ENCODE measurements around the gene SH2B3.
"Not testable (repeated sequence)": the region's sequence is repeated elsewhere in the genome, so short reads cannot be mapped to it uniquely, and the experiment has no call there.

SH2B3 gene

DNA sequence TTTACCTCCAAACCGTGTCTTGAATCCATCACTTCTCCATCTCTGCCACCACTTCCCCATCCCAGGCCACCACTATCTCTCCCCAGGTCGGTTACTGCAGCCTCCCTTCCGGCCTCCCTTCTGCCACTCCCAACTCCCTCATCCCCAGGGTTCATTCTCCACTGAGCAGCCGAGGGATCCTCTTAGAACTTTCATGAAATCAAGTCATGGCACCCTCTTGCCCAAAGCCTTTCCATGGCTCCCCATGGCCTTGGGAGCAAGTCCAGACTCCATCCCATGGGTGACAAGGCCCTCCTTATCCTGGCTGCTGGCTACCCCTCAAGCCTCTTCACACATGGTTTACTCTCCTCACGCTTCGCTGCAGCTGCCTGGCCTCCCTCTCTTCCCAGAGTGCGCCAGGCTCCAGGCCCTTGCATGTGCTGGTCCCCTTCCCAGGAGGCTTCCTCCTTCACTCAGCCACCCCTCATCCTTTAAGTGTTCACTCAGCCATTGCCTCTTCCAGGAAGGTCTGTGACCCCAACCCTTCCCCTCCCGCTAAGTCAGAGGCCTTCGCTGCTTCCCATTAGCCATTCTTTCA lies 17.9 kb upstream of the SH2B3 start:
- TF ChIP-seq, protein P1, sequence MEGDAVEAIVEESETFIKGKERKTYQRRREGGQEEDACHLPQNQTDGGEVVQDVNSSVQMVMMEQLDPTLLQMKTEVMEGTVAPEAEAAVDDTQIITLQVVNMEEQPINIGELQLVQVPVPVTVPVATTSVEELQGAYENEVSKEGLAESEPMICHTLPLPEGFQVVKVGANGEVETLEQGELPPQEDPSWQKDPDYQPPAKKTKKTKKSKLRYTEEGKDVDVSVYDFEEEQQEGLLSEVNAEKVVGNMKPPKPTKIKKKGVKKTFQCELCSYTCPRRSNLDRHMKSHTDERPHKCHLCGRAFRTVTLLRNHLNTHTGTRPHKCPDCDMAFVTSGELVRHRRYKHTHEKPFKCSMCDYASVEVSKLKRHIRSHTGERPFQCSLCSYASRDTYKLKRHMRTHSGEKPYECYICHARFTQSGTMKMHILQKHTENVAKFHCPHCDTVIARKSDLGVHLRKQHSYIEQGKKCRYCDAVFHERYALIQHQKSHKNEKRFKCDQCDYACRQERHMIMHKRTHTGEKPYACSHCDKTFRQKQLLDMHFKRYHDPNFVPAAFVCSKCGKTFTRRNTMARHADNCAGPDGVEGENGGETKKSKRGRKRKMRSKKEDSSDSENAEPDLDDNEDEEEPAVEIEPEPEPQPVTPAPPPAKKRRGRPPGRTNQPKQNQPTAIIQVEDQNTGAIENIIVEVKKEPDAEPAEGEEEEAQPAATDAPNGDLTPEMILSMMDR (IDR thresholded peaks at IDR 0.05; ENCODE audit: low read depth, low read length, missing control alignments): no peak
- no peak for DNase-seq (ENCODE audit: extremely low read depth, low read depth)
- H3K4me3 ChIP-seq (replicated peaks; ENCODE audit: low read depth, low read length): no peak overlapping the region

DNA sequence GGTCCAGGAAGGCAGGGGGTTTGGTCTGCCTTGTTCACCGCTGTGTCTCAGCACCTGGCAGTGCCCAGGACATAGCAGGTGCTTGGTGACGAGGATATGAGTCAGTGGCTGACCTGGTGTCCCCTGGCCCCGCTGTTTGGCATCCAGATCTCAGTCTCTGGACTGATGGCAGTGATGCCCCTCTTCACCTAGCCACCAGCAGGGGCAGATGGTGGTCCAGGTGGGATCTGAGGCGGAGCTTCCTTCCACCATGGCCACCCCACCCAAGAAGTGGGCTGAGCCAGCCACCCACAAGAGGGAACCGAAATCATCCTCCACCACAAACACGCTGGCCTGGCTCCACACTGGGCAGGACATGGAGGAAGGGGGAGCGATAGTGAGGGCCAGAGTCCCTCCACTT lies 16.1 kb upstream of the SH2B3 start:
- TF ChIP-seq, protein P1 (IDR thresholded peaks at IDR 0.05; ENCODE audit: low read depth, low read length, missing control alignments): no peak
- DNase-seq (ENCODE audit: extremely low read depth, low read depth): no peak

DNA sequence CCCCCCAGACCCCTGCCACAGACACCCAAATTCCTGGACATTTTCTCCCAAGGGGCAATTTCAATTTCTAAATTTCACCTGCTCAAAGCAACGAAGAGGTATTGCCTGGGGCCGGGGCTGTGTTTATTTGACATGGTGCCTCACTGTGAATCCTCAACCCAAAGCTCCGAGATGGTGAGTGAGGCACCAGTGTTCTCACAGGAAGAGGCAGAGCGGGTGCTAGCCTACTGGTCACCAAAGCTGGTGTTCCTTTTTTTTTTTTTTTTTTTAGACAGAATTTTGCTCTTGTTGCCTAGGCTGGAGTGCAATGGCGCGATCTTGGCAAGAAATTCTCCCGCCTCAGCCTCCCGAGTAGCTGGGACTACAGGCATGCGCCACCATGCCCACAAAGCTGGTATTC lies 14.8 kb upstream of the SH2B3 start:
- TF ChIP-seq, protein P1 (IDR thresholded peaks at IDR 0.05; ENCODE audit: low read depth, low read length, missing control alignments): no peak
- DNase-seq (ENCODE audit: extremely low read depth, low read depth): no peak
- no peak overlapping the region for H3K4me3 ChIP-seq (replicated peaks; ENCODE audit: low read depth, low read length)

More for the DNA sequence above, 16.1 kb upstream of the SH2B3 start:
- H3K4me3 ChIP-seq (replicated peaks; ENCODE audit: low read depth, low read length): no peak overlapping the region

DNA sequence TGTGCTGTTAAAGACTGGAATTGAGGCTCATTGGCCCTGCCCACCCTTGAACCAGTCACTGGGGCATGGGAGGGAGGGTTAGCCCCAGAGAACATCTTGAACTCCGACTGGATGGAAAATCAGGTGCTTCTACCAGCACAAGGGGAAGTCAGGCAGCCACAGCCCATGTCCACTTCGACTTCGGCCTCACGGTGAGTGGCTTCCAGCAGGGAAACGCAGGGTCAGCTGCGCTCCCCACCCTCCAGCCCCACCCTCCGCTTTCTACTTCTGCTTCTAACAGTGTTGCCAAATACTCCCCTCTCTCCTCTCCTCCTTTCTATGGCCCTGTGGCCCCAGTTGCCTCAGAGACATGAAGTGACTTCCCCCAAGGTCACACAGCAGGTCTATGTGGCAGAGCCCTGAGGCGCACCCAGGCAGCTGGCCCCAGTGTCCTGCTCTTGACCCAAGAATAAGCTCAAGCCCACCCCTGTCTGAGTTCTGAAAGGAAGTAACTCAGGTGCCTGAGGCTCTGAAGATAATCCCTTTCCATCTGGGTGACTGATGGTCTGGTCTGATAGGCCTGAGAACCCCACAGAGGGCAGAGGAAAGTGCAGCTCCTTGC lies 11.9 kb upstream of the SH2B3 start:
- H3K4me3 ChIP-seq (replicated peaks; ENCODE audit: low read depth, low read length): no peak overlapping the region
- TF ChIP-seq, protein P1 (IDR thresholded peaks at IDR 0.05; ENCODE audit: low read depth, low read length, missing control alignments): no peak
- DNase-seq (ENCODE audit: extremely low read depth, low read depth): no peak

DNA sequence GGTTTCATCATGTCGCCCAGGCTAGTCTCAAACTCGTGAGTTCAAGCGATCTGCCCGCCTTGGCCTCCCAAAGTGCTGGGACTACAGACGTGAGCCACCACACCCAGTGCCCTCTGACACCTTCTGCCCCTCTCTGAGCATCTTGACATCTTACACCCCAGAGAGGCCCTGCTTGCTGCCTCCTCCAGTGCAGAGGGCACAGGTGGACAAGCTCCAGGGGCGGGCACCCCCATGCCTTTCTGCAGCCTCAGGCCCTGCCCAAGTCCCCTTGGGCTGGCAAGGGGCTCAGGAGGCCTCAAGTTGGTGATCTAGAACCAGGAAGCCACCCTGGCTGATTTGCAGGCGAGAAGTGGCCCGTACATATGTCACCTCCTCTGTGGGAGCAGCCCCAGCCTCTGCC lies 11.2 kb upstream of the SH2B3 start:
- H3K4me3 ChIP-seq (replicated peaks; ENCODE audit: low read depth, low read length): no peak overlapping the region
- TF ChIP-seq, protein P1 (IDR thresholded peaks at IDR 0.05; ENCODE audit: low read depth, low read length, missing control alignments): no peak
- no peak for DNase-seq (ENCODE audit: extremely low read depth, low read depth)

DNA sequence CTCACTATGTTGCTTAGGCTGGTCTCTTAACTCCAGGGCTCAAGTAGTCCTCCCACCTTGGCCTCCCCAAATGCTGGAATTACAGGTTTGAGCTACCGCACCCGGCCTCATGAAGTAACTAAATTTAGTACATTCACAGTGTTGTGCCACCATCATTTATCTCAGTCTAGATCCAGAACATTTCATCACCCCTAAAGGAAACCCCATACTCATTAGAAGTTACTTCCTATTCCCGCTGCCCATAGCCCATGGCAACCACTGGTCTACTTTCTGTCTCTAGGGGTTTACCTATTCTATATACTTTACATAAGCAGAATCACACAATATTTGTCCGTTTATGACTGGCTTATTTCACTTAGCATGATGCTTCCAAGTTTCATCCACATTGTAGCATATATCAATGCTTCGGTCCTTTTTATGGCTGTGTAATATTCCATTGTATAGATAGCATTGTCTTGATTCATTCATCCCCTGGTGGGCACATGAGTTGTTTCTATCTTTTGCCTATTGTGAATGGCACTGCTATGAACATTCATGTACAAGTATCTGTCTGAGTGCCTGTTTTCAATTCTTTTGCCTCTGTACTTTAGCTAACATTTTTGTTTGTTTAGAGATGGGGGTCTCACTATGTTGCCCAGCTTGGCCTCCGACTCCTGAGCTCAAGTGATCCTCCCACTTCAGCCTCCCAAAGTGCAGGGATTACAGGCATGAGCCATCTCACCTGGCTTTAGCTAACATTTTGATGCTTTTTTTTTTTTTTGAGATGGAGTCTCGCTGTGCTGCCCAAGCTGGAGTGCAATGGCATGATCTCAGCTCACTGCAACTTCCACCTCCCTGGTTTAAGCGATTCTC lies 10.2 kb upstream of the SH2B3 start:
- TF ChIP-seq, protein P1 (IDR thresholded peaks at IDR 0.05; ENCODE audit: low read depth, low read length, missing control alignments): no peak
- no peak for DNase-seq (ENCODE audit: extremely low read depth, low read depth)
- no peak overlapping the region for H3K4me3 ChIP-seq (replicated peaks; ENCODE audit: low read depth, low read length)

DNA sequence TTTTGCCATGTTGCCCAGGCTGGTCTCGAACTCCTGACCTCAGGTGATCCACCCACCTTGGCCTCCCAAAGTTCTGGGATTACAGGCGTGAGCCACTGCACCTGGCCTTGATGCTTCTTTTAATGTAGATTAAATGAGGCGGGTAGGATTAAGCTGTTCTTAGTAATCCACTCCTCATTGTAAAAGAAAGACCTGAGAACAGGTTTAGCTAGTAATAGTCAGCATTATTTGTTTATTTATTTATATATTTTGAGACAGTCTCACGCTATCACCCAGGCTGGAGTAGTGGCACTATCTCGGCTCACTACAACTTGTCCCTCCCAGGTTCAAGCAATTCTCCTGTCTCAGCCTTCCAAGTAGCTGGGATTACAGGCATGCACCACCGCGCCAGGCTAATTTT lies 9.5 kb upstream of the SH2B3 start:
- H3K4me3 ChIP-seq (replicated peaks; ENCODE audit: low read depth, low read length); DNase-seq (ENCODE audit: extremely low read depth, low read depth): not testable (repeated sequence)
